Nephron (organoid): ENCODE results near the gene DGKI.

Experiments used
- H3K27ac Mint-ChIP-seq, 3 experiments: 2 replicates each; pipeline ENCODE4 v1.8.0; 2020; ENCODE audit warnings: mixed read lengths in 3 of 3, mild to moderate bottlenecking in 2 of 3, moderate library complexity in 1 of 3
- H3K27me3 Mint-ChIP-seq: 2 replicates; pipeline ENCODE4 v1.8.0; 2021; ENCODE audit warnings: low read depth, mild to moderate bottlenecking, moderate library complexity, mixed read lengths
- H3K36me3 Mint-ChIP-seq: 2 replicates; pipeline ENCODE4 v1.8.0; 2020; ENCODE audit warnings: low read depth, mixed read lengths
- H3K4me1 Mint-ChIP-seq: 2 replicates; pipeline ENCODE4 v1.8.0; 2020; ENCODE audit warnings: mixed read lengths
- H3K4me3 Mint-ChIP-seq, 3 experiments: 2 replicates each; pipeline ENCODE4 v1.8.0; 2020; ENCODE audit warnings: mild to moderate bottlenecking in 3 of 3, mixed read lengths in 3 of 3, moderate library complexity in 2 of 3
- H3K9me3 Mint-ChIP-seq: 2 replicates; pipeline ENCODE4 v1.8.0; 2020; ENCODE audit warnings: mixed read lengths
- CTCF ChIP-seq, 3 experiments: fragments of 200-600 bp; sonication (generic); IDR thresholded peaks; one replicate each; pipeline ENCODE4 v1.5.0; 2021; ENCODE audit warnings: antibody characterized with exemption in 3 of 3; ENCODE audit not compliant: unreplicated experiment in 3 of 3

Gene DGKI

GRCh38 chr7:137668404-137668803 is 178.4 kb downstream of the DGKI start:
- no peak for TF ChIP-seq CTCF (IDR thresholded peaks at IDR 0.05; ENCODE audit: unreplicated experiment in 3 of 3)
- Mint-ChIP-seq H3K27me3 (peaks cover 27% of the 10 kb centered on the region), H3K36me3 (no peaks in the 10 kb centered on the region), H3K4me3 (no peak overlapping the region), H3K9me3 (no peaks in the 10 kb centered on the region), H3K4me1 (no peaks in the 10 kb centered on the region), H3K27ac (no peak overlapping the region)

- H3K9me3 Mint-ChIP-seq, result no peaks in the 10 kb centered on the region
These were observed 179.0 kb downstream of the DGKI start for GRCh38 chr7:137667633-137668387.

GRCh38 chr7:137664846-137665245 is 181.9 kb downstream of the DGKI start:
- no peak overlapping the region for H3K4me3 Mint-ChIP-seq

More at GRCh38 chr7:137667633-137668387, 179.0 kb downstream of the DGKI start:
- no peak for TF ChIP-seq CTCF (IDR thresholded peaks at IDR 0.05; ENCODE audit: unreplicated experiment in 3 of 3)
- Mint-ChIP-seq H3K27me3 (peaks cover 32% of the 10 kb centered on the region), H3K4me3 (no peak overlapping the region), H3K36me3 (no peaks in the 10 kb centered on the region), H3K27ac (no peak overlapping the region), H3K4me1 (no peaks in the 10 kb centered on the region)

GRCh38 chr7:137661634-137662033 is 185.1 kb downstream of the DGKI start:
- Mint-ChIP-seq H3K4me3 (no peak overlapping the region), H3K27ac (no peak overlapping the region), H3K9me3 (no peaks in the 10 kb centered on the region), H3K27me3 (peaks cover 17% of the 10 kb centered on the region), H3K4me1 (no peaks in the 10 kb centered on the region), H3K36me3 (no peaks in the 10 kb centered on the region)
- no peak for TF ChIP-seq CTCF (IDR thresholded peaks at IDR 0.05; ENCODE audit: unreplicated experiment in 3 of 3)

More at GRCh38 chr7:137664846-137665245, 181.9 kb downstream of the DGKI start:
- no peaks in the 10 kb centered on the region for H3K4me1 Mint-ChIP-seq
- no peaks in the 10 kb centered on the region for H3K9me3 Mint-ChIP-seq
- H3K27me3 Mint-ChIP-seq, result peaks cover 26% of the 10 kb centered on the region
- TF ChIP-seq CTCF (IDR thresholded peaks at IDR 0.05; ENCODE audit: unreplicated experiment in 3 of 3), result no peak
- H3K36me3 Mint-ChIP-seq, result no peaks in the 10 kb centered on the region
- no peak overlapping the region for H3K27ac Mint-ChIP-seq

GRCh38 chr7:137658190-137658900 is 188.4 kb downstream of the DGKI start:
- TF ChIP-seq CTCF (IDR thresholded peaks at IDR 0.05; ENCODE audit: unreplicated experiment in 3 of 3), result no peak
- Mint-ChIP-seq H3K4me3 (no peak overlapping the region), H3K27ac (no peak overlapping the region), H3K9me3 (no peaks in the 10 kb centered on the region), H3K36me3 (no peaks in the 10 kb centered on the region), H3K27me3 (peaks cover 9% of the 10 kb centered on the region), H3K4me1 (peaks cover 4% of the 10 kb centered on the region)
